SK-N-SH (cell line): ENCODE data around the gene AGFG1. TPM values are rescaled to one million over a fixed set of nuclear protein-coding genes. Genes with fewer than 3 reads are reported as not detected.

Experiments used
- CTCF ChIA-PET: fragments of 300-600, 350-600 bp; formaldehyde crosslinking; extraction: SDS; loops from one replicate; lab custom pipeline; 2021; lab: Yijun Ruan, JAX
- POLR2A ChIA-PET: fragments of 350-600 bp; sonication (Branson Sonifier 250); formaldehyde crosslinking; extraction: SDS; loops from one replicate; lab custom pipeline; 2020; ENCODE audit warnings: antibody characterized with exemption, inconsistent platforms; lab: Yijun Ruan, JAX
- DNase-seq: peaks from one replicate; pipeline ENCODE4 v3.0.0; 2012
- H2AFZ ChIP-seq: fragments of 200-600 bp; sonication (generic); 2 replicates; pipeline ENCODE4 v1.8.1; 2016; ENCODE audit warnings: antibody characterized with exemption, mild to moderate bottlenecking, low read depth
- H3F3A ChIP-seq: fragments of 200-600 bp; sonication (generic); replicated peaks from 2 replicates; pipeline ENCODE3; 2016; ENCODE audit warnings: antibody characterized with exemption, mild to moderate bottlenecking; ENCODE audit not compliant: insufficient read depth
- H3K27ac ChIP-seq, 2 experiments: fragments of 200-500 bp in 1 of 2; fragments of 200-600 bp in 1 of 2; sonication (Bioruptor generic) in 1 of 2; sonication (generic), shearing (Covaris generic) in 1 of 2; 2 replicates each; pipeline versions ENCODE4 v1.5.1 to v1.6.1; 2014 to 2016; ENCODE audit warnings: low read depth in 2 of 2, inconsistent platforms in 1 of 2, low read length in 1 of 2, mild to moderate bottlenecking in 1 of 2, mixed read lengths in 1 of 2
- H3K27me3 ChIP-seq: fragments of 200-600 bp; sonication (generic), shearing (Covaris generic); 2 replicates; pipeline ENCODE4 v1.6.1; 2016; ENCODE audit warnings: mixed run types; ENCODE audit not compliant: insufficient read depth
- H3K36me3 ChIP-seq, 2 experiments: fragments of 200-500 bp in 1 of 2; fragments of 200-600 bp in 1 of 2; sonication (Bioruptor generic) in 1 of 2; sonication (generic) in 1 of 2; replicated peaks in 1 of 2; 2 replicates each; pipeline versions ENCODE3 to v1.5.1; 2014 to 2016; ENCODE audit warnings: low read length in 1 of 2, mild to moderate bottlenecking in 1 of 2; ENCODE audit not compliant: insufficient read depth in 2 of 2, control insufficient read depth in 1 of 2
- H3K4me1 ChIP-seq, 2 experiments: fragments of 200-500 bp in 1 of 2; fragments of 200-600 bp in 1 of 2; sonication (Bioruptor generic) in 1 of 2; sonication (generic), shearing (Covaris generic) in 1 of 2; 2 replicates each; pipeline versions ENCODE4 v1.5.1 to v1.6.1; 2014 to 2016; ENCODE audit warnings: low read depth in 1 of 2, low read length in 1 of 2, mixed run types in 1 of 2; ENCODE audit not compliant: insufficient read depth in 2 of 2, control insufficient read depth in 1 of 2
- H3K4me2 ChIP-seq: fragments of 200-600 bp; sonication (generic), shearing (Covaris generic); 2 replicates; pipeline ENCODE4 v1.6.1; 2017; ENCODE audit warnings: mixed run types
- H3K4me3 ChIP-seq, 2 experiments: fragments of 200-500 bp in 1 of 2; fragments of 200-600 bp in 1 of 2; sonication (Bioruptor generic) in 1 of 2; sonication (generic), shearing (Covaris generic) in 1 of 2; 2 replicates each; pipeline versions ENCODE4 v1.5.1 to v1.8.1; 2014 to 2016; ENCODE audit warnings: low read depth in 2 of 2, inconsistent platforms in 1 of 2, low read length in 1 of 2, mild to moderate bottlenecking in 1 of 2, mixed read lengths in 1 of 2, moderate library complexity in 1 of 2
- H3K79me2 ChIP-seq: fragments of 200-600 bp; sonication (generic); 2 replicates; pipeline ENCODE4 v1.8.1; 2017; ENCODE audit warnings: mild to moderate bottlenecking; ENCODE audit not compliant: insufficient read depth
- H3K9ac ChIP-seq: fragments of 200-600 bp; sonication (generic); 2 replicates; pipeline ENCODE4 v1.6.1; 2017; ENCODE audit warnings: mixed run types
- H3K9me2 ChIP-seq: fragments of 200-600 bp; sonication (generic); 2 replicates; pipeline ENCODE4 v1.6.1; 2017; ENCODE audit warnings: mixed run types
- H3K9me3 ChIP-seq: fragments of 200-600 bp; sonication (generic); 2 replicates; pipeline ENCODE4 v1.6.1; 2017; ENCODE audit warnings: mixed run types, mild to moderate bottlenecking, moderate library complexity
- H4K20me1 ChIP-seq: fragments of 200-600 bp; sonication (generic); 2 replicates; pipeline ENCODE4 v1.6.1; 2017; ENCODE audit warnings: mild to moderate bottlenecking, mixed run types; ENCODE audit not compliant: insufficient read depth
- CHD2 ChIP-seq: fragments of 150-350 bp; IDR thresholded peaks from 2 replicates; pipeline ENCODE4 v1.6.1; 2018; ENCODE audit warnings: low read length; ENCODE audit not compliant: partially characterized antibody
- EP300 ChIP-seq, 2 experiments: IDR thresholded peaks; 2 replicates each; pipeline versions ENCODE4 v1.4.0 to v1.6.1; 2012; ENCODE audit warnings: borderline replicate concordance in 1 of 2, low read depth in 1 of 2, low read length in 1 of 2
- EZH2phosphoT487 ChIP-seq: fragments of 200-600 bp; sonication (generic); IDR thresholded peaks from 2 replicates; pipeline ENCODE4 v1.6.1; 2017; ENCODE audit warnings: low read depth, mixed run types, mild to moderate bottlenecking, antibody characterized with exemption, moderate library complexity, borderline replicate concordance
- FOSL2 ChIP-seq: IDR thresholded peaks from 2 replicates; pipeline ENCODE4 v1.4.0; 2012; ENCODE audit warnings: low read depth, mild to moderate bottlenecking, moderate library complexity, borderline replicate concordance
- FOXJ3 ChIP-seq: sonication (generic); formaldehyde crosslinking; IDR thresholded peaks from 2 replicates; pipeline ENCODE4 v1.5.1; 2020; ENCODE audit warnings: mild to moderate bottlenecking, missing genetic modification reagents
- FOXM1 ChIP-seq: IDR thresholded peaks from 2 replicates; pipeline ENCODE4 v1.4.0; 2012; ENCODE audit warnings: low read depth, mild to moderate bottlenecking
- GABPA ChIP-seq: IDR thresholded peaks from 2 replicates; pipeline ENCODE4 v1.4.0; 2012; ENCODE audit warnings: low read depth, mild to moderate bottlenecking
- GATA2 ChIP-seq: sonication (generic); formaldehyde crosslinking; IDR thresholded peaks from 2 replicates; pipeline ENCODE4 v1.5.0; 2020; ENCODE audit warnings: mild to moderate bottlenecking, missing genetic modification reagents
- JUND ChIP-seq: IDR thresholded peaks from 2 replicates; pipeline ENCODE4 v1.4.0; 2012
- MXI1 ChIP-seq: IDR thresholded peaks from 2 replicates; pipeline ENCODE4 v1.6.1; 2012; ENCODE audit warnings: mild to moderate bottlenecking, low read depth, low read length, improper control_type of control experiment
- NFIC ChIP-seq: IDR thresholded peaks from 2 replicates; pipeline ENCODE4 v1.4.0; 2012; ENCODE audit warnings: borderline replicate concordance
- NRF1 ChIP-seq: IDR thresholded peaks from 2 replicates; pipeline ENCODE4 v1.6.1; 2012; ENCODE audit warnings: low read depth, mild to moderate bottlenecking, low read length
- RAD21 ChIP-seq: IDR thresholded peaks from 2 replicates; pipeline ENCODE4 v1.6.1; 2012; ENCODE audit warnings: mild to moderate bottlenecking, low read length
- RCOR1 ChIP-seq: fragments of 150-350 bp; IDR thresholded peaks from 2 replicates; pipeline ENCODE4 v1.6.1; 2017; ENCODE audit warnings: antibody characterized with exemption, low read length
- RFX5 ChIP-seq: IDR thresholded peaks from 2 replicates; pipeline ENCODE4 v1.6.1; 2012; ENCODE audit warnings: mild to moderate bottlenecking, improper control_type of control experiment, low read length
- RXRA ChIP-seq: IDR thresholded peaks from 2 replicates; pipeline ENCODE4 v1.4.0; 2012; ENCODE audit warnings: low read depth, mild to moderate bottlenecking, borderline replicate concordance
- TAF1 ChIP-seq: IDR thresholded peaks from 2 replicates; pipeline ENCODE4 v1.6.1; 2012; ENCODE audit warnings: low read depth, mild to moderate bottlenecking, low read length, moderate library complexity, borderline replicate concordance
- TEAD4 ChIP-seq: IDR thresholded peaks from 2 replicates; pipeline ENCODE4 v1.4.0; 2012; ENCODE audit warnings: mild to moderate bottlenecking, borderline replicate concordance; ENCODE audit not compliant: insufficient read depth
- USF1 ChIP-seq: IDR thresholded peaks from 2 replicates; pipeline ENCODE4 v1.4.0; 2012; ENCODE audit warnings: low read depth, borderline replicate concordance
- ZBTB33 ChIP-seq: IDR thresholded peaks from 2 replicates; pipeline ENCODE4 v1.4.0; 2012; ENCODE audit warnings: low read depth, borderline replicate concordance
- WGBS: methylation state at CpG from one replicate; pipeline ENCODE4 v1.1.6; 2017; ENCODE audit warnings: low lambda C conversion rate; 5-methylcytosine and 5-hydroxymethylcytosine counted together
- polyA plus RNA-seq, 3 experiments: library from polyadenylated mRNA; depleted of rRNA; stranded (reverse); fragments of >200 nt; gene quantifications; 2 replicates each; pipeline ENCODE4 v1.2.3, GENCODE V29; 2012
- TF ChIP-seq, protein P1 (sequence below): fragments of 150-350 bp; IDR thresholded peaks from 2 replicates; pipeline ENCODE4 v1.6.1; 2016; ENCODE audit warnings: mild to moderate bottlenecking, low read depth, low read length
- TF ChIP-seq, protein P2 (sequence below): IDR thresholded peaks from 2 replicates; pipeline ENCODE4 v1.4.0; 2012; ENCODE audit warnings: low read depth

AGFG1 gene
- polyA plus RNA-seq, 1 of the 3 experiments (the other 2 are of a cell fraction), result 42.3 TPM

DNA sequence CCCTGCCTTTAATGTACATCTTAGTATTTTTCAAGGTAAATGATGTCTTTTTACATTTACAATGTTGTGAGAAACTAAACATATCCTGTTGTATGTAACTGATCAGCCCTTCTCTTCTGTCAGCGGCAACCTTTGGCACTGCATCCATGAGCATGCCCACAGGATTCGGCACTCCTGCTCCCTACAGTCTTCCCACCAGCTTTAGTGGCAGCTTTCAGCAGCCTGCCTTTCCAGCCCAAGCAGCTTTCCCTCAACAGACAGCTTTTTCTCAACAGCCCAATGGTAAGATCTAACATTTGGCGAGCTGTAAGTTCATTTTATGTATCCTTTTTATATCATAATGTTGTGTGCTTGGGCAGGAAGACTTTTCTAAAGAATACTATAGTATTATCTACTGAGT lies 79.9 kb downstream of the AGFG1 start:
- H3K9me2 ChIP-seq, result no peaks in the 10 kb centered on the region; the same call in 1 of the 2 replicates
- POLR2A ChIA-PET, result no interaction called here

GRCh38 chr2:227562581-227562980 lies 90.6 kb downstream of the AGFG1 start:
- no peak overlapping the region for H3K4me2 ChIP-seq

More for the DNA sequence above, 79.9 kb downstream of the AGFG1 start:
- Histone ChIP-seq H3K4me1 (no peaks in the 10 kb centered on the region), H4K20me1 (no peaks in the 10 kb centered on the region), H3F3A (peaks cover 4% of the 10 kb centered on the region), H3K27me3 (no peaks in the 10 kb centered on the region), H3K4me2 (no peak overlapping the region), H3K4me3 (no peak overlapping the region), H3K27ac (no peak overlapping the region), H3K9me3 (no peaks in the 10 kb centered on the region), H2AFZ (no peak overlapping the region), H3K36me3 (peaks cover 55 to 66% of the 10 kb centered on the region in 2 experiments), H3K79me2 (no peaks in the 10 kb centered on the region), H3K9ac (no peak overlapping the region)
- CTCF ChIA-PET, result interaction anchor here (1.2 kb wide), 1 partner anchor 21 kb away, joined by 4 read pairs; no protein-coding TSS in a partner anchor
- no peak for DNase-seq
- no peak for TF ChIP-seq TEAD4
- TF ChIP-seq FOSL2, result no peak
- TF ChIP-seq, protein P1, sequence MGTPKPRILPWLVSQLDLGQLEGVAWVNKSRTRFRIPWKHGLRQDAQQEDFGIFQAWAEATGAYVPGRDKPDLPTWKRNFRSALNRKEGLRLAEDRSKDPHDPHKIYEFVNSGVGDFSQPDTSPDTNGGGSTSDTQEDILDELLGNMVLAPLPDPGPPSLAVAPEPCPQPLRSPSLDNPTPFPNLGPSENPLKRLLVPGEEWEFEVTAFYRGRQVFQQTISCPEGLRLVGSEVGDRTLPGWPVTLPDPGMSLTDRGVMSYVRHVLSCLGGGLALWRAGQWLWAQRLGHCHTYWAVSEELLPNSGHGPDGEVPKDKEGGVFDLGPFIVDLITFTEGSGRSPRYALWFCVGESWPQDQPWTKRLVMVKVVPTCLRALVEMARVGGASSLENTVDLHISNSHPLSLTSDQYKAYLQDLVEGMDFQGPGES, result no peak
- TF ChIP-seq TAF1, result no peak
- TF ChIP-seq, protein P2, sequence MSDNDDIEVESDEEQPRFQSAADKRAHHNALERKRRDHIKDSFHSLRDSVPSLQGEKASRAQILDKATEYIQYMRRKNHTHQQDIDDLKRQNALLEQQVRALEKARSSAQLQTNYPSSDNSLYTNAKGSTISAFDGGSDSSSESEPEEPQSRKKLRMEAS, result no peak
- no peak for TF ChIP-seq RFX5
- TF ChIP-seq NFIC, result no peak
- no peak for TF ChIP-seq EZH2phosphoT487
- no peak for TF ChIP-seq JUND
- no peak for TF ChIP-seq FOXJ3 (CRISPR knock-in tag)
- 94% methylated on average over 3 of the region's 3 CpGs for WGBS

More at GRCh38 chr2:227562581-227562980, 90.6 kb downstream of the AGFG1 start:
- Histone ChIP-seq H3F3A (peaks cover 8% of the 10 kb centered on the region), H3K4me3 (no peak overlapping the region), H3K79me2 (no peaks in the 10 kb centered on the region), H3K4me1 (no peaks in the 10 kb centered on the region), H3K9me3 (no peaks in the 10 kb centered on the region), H3K9ac (no peak overlapping the region), H3K9me2 (no peaks in the 10 kb centered on the region), H3K27me3 (no peaks in the 10 kb centered on the region), H3K27ac (no peak overlapping the region), H3K36me3 (peaks cover 38 to 40% of the 10 kb centered on the region in 2 experiments), H2AFZ (no peak overlapping the region), H4K20me1 (no peaks in the 10 kb centered on the region)
- no peak for TF ChIP-seq RAD21
- no peak for TF ChIP-seq NFIC
- no peak for TF ChIP-seq RCOR1
- TF ChIP-seq NRF1, result no peak
- TF ChIP-seq MXI1, result no peak
- TF ChIP-seq TAF1, result no peak
- no peak for TF ChIP-seq RFX5
- TF ChIP-seq FOXM1, result no peak
- TF ChIP-seq, protein P2, result no peak
- TF ChIP-seq GATA2 (CRISPR knock-in tag), result no peak
- no peak for TF ChIP-seq CHD2
- TF ChIP-seq, protein P1, result no peak
- TF ChIP-seq USF1, result no peak
- TF ChIP-seq FOSL2, result no peak
- no peak for TF ChIP-seq RXRA
- no peak for TF ChIP-seq ZBTB33
- no peak for TF ChIP-seq EP300 (IDR thresholded peaks at IDR 0.05; ENCODE audit: borderline replicate concordance in 1 of 2, low read depth in 1 of 2, low read length in 1 of 2)
- no peak for TF ChIP-seq GABPA
- POLR2A ChIA-PET, result interaction anchor here (0.7 kb wide), 1 partner anchor 59 kb away, joined by 3 read pairs; no protein-coding TSS in a partner anchor
- DNase-seq, result no peak
- CTCF ChIA-PET, result interaction anchor here (1.3 kb wide), 1 partner anchor 157 kb away, joined by 5 read pairs; no protein-coding TSS in a partner anchor
